ENCODE measurements around the gene FXR1. TPM values are rescaled to one million over a fixed set of nuclear protein-coding genes. Genes with fewer than 3 reads are reported as not detected.

FXR1 gene
- total RNA-seq, 1 experiment from 2014 or later = 245 TPM

DNA sequence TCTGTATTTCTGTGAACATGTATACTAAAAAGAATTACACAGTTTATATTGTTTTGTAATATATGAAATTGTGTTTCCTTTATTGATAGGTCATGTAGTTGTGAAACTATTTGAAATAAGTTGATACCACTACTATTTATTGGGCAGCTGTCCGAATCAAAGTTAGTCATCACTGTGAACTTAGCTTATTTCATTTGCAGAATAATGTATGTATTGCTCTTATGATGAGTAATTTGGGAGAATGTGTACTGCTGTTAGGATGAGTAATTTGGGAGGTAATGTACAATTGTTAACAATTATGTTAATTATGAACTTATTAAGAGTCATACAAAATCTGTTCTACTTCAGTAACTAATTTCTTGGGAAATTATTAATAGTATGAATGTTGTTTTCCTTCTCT is 22.2 kb downstream of the FXR1 start (continued):
- TF ChIP-seq, protein P1, sequence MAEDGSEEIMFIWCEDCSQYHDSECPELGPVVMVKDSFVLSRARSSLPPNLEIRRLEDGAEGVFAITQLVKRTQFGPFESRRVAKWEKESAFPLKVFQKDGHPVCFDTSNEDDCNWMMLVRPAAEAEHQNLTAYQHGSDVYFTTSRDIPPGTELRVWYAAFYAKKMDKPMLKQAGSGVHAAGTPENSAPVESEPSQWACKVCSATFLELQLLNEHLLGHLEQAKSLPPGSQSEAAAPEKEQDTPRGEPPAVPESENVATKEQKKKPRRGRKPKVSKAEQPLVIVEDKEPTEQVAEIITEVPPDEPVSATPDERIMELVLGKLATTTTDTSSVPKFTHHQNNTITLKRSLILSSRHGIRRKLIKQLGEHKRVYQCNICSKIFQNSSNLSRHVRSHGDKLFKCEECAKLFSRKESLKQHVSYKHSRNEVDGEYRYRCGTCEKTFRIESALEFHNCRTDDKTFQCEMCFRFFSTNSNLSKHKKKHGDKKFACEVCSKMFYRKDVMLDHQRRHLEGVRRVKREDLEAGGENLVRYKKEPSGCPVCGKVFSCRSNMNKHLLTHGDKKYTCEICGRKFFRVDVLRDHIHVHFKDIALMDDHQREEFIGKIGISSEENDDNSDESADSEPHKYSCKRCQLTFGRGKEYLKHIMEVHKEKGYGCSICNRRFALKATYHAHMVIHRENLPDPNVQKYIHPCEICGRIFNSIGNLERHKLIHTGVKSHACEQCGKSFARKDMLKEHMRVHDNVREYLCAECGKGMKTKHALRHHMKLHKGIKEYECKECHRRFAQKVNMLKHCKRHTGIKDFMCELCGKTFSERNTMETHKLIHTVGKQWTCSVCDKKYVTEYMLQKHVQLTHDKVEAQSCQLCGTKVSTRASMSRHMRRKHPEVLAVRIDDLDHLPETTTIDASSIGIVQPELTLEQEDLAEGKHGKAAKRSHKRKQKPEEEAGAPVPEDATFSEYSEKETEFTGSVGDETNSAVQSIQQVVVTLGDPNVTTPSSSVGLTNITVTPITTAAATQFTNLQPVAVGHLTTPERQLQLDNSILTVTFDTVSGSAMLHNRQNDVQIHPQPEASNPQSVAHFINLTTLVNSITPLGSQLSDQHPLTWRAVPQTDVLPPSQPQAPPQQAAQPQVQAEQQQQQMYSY (CRISPR knock-in tag; IDR thresholded peaks at IDR 0.05) = no peak
- TF ChIP-seq, protein P2, sequence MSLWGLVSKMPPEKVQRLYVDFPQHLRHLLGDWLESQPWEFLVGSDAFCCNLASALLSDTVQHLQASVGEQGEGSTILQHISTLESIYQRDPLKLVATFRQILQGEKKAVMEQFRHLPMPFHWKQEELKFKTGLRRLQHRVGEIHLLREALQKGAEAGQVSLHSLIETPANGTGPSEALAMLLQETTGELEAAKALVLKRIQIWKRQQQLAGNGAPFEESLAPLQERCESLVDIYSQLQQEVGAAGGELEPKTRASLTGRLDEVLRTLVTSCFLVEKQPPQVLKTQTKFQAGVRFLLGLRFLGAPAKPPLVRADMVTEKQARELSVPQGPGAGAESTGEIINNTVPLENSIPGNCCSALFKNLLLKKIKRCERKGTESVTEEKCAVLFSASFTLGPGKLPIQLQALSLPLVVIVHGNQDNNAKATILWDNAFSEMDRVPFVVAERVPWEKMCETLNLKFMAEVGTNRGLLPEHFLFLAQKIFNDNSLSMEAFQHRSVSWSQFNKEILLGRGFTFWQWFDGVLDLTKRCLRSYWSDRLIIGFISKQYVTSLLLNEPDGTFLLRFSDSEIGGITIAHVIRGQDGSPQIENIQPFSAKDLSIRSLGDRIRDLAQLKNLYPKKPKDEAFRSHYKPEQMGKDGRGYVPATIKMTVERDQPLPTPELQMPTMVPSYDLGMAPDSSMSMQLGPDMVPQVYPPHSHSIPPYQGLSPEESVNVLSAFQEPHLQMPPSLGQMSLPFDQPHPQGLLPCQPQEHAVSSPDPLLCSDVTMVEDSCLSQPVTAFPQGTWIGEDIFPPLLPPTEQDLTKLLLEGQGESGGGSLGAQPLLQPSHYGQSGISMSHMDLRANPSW (CRISPR knock-in tag; conservative IDR thresholded peaks at IDR 0.05; ENCODE audit: low read depth) = no peak
- TF ChIP-seq ZNF671 (CRISPR knock-in tag; IDR thresholded peaks at IDR 0.05) = no peak
- TF ChIP-seq ETV6 (CRISPR knock-in tag; IDR thresholded peaks at IDR 0.05) = no peak

DNA sequence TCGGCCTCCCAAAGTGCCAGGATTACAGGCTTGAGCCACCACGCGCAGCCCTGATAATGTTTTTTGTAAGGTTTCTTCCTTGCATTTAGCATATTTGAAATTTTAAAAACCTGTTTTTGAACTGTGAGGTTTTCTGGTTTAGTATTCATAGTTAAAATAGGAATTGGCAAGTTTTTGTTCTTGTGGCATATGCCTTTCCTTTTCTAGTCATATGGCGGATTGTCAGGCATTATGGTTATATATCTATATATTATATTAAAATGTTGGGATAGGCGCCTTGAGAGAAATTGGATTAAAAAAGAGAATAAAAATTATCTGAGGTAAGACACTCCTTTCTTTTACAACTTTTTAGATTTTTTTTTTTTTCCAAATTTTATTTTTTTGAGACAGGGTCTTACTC is 28.4 kb downstream of the FXR1 start:
- Mint-ChIP-seq H3K27ac (no peak overlapping the region), H3K27me3 (ENCODE audit: low read depth) (no peaks in the 10 kb centered on the region), H3K4me1 (no peaks in the 10 kb centered on the region; the same call in 1 of the 2 replicates), H3K36me3 (peaks cover 43% of the 10 kb centered on the region), H3K9me3 (no peaks in the 10 kb centered on the region), H3K4me3 (no peak overlapping the region)
- CTCF ChIA-PET = no interaction called here
- DNase-seq (ENCODE audit: low spot score) (no peak), ATAC-seq (no peak)
- POLR2A ChIA-PET = no interaction called here
- TF ChIP-seq, protein P3, sequence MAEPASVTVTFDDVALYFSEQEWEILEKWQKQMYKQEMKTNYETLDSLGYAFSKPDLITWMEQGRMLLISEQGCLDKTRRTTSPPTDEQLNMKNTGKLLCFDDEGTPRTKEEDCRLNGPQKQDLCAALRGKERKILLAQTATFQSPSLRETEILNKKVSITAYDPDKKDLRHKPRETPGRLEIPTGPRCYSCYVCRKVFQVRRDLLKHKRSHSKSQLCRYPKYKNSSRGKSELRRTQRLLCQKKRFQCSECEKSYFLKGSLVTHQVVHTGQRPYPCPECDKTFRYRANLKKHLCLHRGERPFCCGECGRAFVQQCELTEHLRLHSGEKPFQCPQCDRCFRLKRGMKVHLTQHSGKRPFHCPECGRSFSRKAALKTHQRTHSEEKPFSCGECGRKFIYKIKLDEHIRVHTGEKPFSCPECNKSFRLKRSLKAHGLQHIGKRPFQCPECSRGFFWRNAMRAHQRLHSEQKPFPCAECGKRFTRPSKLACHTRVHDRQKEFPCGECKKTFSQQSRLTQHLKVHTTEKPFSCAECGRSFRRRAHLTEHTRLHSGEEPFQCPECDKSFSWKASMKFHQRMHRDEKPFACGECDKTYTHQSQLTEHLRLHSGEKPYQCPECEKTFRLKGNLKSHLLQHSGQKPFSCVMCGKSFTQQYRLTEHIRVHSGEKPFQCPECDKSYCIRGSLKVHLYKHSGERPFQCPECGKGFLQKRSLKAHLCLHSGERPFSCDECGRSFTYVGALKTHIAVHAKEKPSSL (CRISPR knock-in tag; conservative IDR thresholded peaks at IDR 0.05) = no peak
- TF ChIP-seq MYBL2 (CRISPR knock-in tag; IDR thresholded peaks at IDR 0.05) (no peak), ZNF416 (CRISPR knock-in tag; IDR thresholded peaks at IDR 0.05) (no peak), ZNF317 (CRISPR knock-in tag; IDR thresholded peaks at IDR 0.05; ENCODE audit: borderline replicate concordance, low read depth) (no peak)
- TF ChIP-seq, protein P4, sequence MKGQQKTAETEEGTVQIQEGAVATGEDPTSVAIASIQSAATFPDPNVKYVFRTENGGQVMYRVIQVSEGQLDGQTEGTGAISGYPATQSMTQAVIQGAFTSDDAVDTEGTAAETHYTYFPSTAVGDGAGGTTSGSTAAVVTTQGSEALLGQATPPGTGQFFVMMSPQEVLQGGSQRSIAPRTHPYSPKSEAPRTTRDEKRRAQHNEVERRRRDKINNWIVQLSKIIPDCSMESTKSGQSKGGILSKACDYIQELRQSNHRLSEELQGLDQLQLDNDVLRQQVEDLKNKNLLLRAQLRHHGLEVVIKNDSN (CRISPR knock-in tag; IDR thresholded peaks at IDR 0.05) = no peak

DNA sequence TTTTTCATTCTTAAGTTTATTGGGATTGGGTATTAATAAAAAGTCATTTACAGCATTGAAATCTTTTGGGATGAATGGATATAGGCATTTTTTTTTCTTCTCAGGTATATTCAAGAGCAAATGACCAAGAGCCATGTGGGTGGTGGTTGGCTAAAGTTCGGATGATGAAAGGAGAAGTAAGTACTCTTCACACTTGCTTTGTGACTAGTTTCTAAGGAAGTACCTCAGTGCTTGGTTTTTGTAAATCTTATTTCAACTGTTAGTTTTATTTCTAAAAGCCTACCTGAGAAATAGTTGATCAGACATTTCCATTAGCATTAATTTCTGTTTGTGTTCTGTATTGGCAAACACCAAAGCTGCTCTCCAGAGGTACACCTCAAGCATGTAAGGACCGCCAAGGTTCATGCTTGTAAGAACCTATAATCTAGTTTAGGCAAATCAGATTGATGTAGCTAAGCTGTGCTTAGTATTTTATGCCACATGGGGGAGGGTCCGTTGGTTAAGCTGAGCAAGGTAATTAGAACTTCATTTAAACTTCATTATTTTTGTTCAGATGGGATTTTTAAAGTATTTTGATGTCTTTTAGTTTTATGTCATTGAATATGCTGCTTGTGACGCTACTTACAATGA is 35.4 kb downstream of the FXR1 start:
- no peaks in the 10 kb centered on the region for H3K4me1 Mint-ChIP-seq
- CTCF ChIA-PET = no interaction called here
- H3K9me3 Mint-ChIP-seq = no peaks in the 10 kb centered on the region

DNA sequence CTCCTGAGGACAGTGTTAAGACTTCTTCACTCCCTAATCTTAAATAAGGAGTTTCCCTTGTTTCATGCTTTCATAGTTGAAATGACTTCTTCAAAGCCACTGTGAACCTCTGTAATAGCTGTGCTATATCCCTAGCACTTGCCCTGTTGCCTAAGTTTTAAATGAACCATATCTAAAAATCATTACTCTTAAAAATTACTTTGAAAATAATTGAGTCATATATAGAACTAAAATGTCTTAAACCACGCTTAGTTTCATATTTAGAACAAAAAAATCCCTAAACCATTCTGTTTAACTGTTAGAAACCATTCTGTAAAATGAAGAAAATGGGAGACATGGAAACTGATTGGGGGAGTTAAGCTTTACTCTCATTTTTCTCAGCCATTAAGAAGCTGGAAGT is 47.2 kb downstream of the FXR1 start:
- ChIA-PET POLR2A (no interaction called here), CTCF (no interaction called here)
- H3K27me3 Mint-ChIP-seq (ENCODE audit: low read depth) = no peaks in the 10 kb centered on the region
- H3K27ac Mint-ChIP-seq = no peak overlapping the region
- H3K9me3 Mint-ChIP-seq = no peaks in the 10 kb centered on the region
- DNase-seq (ENCODE audit: low spot score) (no peak), ATAC-seq (no peak)
- H3K4me1 Mint-ChIP-seq = no peaks in the 10 kb centered on the region
- peaks cover 70% of the 10 kb centered on the region for H3K36me3 Mint-ChIP-seq
- no peak overlapping the region for H3K4me3 Mint-ChIP-seq
- TF ChIP-seq, protein P5, sequence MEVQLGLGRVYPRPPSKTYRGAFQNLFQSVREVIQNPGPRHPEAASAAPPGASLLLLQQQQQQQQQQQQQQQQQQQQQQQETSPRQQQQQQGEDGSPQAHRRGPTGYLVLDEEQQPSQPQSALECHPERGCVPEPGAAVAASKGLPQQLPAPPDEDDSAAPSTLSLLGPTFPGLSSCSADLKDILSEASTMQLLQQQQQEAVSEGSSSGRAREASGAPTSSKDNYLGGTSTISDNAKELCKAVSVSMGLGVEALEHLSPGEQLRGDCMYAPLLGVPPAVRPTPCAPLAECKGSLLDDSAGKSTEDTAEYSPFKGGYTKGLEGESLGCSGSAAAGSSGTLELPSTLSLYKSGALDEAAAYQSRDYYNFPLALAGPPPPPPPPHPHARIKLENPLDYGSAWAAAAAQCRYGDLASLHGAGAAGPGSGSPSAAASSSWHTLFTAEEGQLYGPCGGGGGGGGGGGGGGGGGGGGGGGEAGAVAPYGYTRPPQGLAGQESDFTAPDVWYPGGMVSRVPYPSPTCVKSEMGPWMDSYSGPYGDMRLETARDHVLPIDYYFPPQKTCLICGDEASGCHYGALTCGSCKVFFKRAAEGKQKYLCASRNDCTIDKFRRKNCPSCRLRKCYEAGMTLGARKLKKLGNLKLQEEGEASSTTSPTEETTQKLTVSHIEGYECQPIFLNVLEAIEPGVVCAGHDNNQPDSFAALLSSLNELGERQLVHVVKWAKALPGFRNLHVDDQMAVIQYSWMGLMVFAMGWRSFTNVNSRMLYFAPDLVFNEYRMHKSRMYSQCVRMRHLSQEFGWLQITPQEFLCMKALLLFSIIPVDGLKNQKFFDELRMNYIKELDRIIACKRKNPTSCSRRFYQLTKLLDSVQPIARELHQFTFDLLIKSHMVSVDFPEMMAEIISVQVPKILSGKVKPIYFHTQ (CRISPR knock-in tag; IDR thresholded peaks at IDR 0.05) = no peak
- TF ChIP-seq, protein P6, sequence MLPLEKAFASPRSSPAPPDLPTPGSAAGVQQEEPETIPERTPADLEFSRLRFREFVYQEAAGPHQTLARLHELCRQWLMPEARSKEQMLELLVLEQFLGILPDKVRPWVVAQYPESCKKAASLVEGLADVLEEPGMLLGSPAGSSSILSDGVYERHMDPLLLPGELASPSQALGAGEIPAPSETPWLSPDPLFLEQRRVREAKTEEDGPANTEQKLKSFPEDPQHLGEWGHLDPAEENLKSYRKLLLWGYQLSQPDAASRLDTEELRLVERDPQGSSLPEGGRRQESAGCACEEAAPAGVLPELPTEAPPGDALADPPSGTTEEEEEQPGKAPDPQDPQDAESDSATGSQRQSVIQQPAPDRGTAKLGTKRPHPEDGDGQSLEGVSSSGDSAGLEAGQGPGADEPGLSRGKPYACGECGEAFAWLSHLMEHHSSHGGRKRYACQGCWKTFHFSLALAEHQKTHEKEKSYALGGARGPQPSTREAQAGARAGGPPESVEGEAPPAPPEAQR (CRISPR knock-in tag; IDR thresholded peaks at IDR 0.05) = no peak
- TF ChIP-seq EMX1 (CRISPR knock-in tag; IDR thresholded peaks at IDR 0.05) = no peak
- no peak for TF ChIP-seq ZNF416 (CRISPR knock-in tag; IDR thresholded peaks at IDR 0.05)
- TF ChIP-seq, protein P7, sequence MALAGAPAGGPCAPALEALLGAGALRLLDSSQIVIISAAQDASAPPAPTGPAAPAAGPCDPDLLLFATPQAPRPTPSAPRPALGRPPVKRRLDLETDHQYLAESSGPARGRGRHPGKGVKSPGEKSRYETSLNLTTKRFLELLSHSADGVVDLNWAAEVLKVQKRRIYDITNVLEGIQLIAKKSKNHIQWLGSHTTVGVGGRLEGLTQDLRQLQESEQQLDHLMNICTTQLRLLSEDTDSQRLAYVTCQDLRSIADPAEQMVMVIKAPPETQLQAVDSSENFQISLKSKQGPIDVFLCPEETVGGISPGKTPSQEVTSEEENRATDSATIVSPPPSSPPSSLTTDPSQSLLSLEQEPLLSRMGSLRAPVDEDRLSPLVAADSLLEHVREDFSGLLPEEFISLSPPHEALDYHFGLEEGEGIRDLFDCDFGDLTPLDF (CRISPR knock-in tag; IDR thresholded peaks at IDR 0.05) = no peak

More for the DNA sequence above, 35.4 kb downstream of the FXR1 start:
- no peak overlapping the region for H3K4me3 Mint-ChIP-seq
- TF ChIP-seq JUN (CRISPR knock-in tag; IDR thresholded peaks at IDR 0.05) = no peak
- no peaks in the 10 kb centered on the region for H3K27me3 Mint-ChIP-seq (ENCODE audit: low read depth)
- H3K36me3 Mint-ChIP-seq = peaks cover 58% of the 10 kb centered on the region
- no peak for DNase-seq (ENCODE audit: low spot score)
- no peak for ATAC-seq
- POLR2A ChIA-PET = no interaction called here
- H3K27ac Mint-ChIP-seq = no peak overlapping the region; the same call in 1 of the 2 replicates
